TTC549 (cell line): ENCODE results near the gene MYEOV.

Experiments
- FAIRE-seq: peaks from 2 replicates; lab custom pipeline; 2012; peaks lifted over from hg19 to GRCh38; lab: Jason Lieb, UNC

MYEOV gene

DNA sequence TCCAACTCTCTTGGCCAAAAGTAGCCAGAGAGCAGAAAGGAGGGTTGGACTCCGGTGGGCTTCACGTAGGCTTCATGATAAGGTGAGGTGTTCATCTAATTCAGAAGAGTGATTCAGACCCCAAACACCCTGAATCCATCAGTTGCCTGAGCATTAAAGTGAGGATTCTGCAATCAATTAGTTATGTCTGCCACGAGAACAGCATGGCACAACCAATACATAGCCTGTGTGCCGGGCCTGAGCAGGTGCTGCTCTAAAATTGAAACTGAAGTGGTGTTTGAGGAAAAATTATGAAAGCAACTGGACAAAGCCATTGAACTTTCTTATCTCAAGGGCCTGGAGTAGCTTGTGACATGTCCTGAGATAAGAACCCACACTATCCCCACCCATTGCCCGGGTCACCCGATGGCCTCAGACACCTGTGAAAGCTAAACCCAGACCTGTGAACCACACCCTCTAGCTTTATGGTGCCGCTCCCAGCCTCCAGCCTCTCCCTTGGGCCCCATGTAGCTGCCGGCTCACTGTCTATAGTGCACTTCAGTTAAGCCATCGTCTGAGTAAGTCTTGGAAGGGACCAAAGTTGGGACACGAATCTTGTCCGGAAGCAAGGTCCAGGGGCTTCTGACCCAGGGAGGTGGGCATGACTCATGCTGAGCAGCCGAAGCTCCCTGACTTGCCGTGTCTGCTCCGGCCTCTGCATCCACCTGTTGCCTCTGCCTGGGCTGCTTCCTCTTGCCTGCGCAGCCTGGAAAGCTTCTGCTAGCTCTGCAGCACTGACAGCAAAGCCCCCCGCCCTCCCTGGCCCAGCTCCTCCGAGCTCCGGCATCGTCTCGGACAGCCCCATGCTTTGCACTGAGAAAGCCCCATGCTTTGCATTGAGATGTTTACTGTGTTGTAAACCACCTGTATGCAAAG lies 5.7 kb upstream of the MYEOV start:
- no peak for FAIRE-seq

DNA sequence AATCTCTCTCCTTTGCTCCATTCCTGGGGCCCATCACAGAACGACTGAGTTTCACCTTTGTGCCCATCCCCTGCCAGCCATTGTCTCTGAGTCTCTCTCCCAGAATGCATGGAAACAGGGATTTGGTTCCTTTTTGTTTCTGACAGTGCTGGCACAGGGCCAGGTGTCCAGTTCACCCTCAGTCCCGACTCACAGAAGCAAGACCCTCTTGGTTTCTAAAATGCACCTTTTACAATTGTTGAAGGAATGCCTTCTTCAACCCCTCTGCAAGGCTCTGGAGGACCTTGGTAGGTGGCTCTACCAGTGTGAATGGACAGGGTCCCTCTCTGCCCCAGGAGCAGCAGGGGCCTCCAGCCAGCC lies 5.1 kb upstream of the MYEOV start:
- FAIRE-seq = no peak

DNA sequence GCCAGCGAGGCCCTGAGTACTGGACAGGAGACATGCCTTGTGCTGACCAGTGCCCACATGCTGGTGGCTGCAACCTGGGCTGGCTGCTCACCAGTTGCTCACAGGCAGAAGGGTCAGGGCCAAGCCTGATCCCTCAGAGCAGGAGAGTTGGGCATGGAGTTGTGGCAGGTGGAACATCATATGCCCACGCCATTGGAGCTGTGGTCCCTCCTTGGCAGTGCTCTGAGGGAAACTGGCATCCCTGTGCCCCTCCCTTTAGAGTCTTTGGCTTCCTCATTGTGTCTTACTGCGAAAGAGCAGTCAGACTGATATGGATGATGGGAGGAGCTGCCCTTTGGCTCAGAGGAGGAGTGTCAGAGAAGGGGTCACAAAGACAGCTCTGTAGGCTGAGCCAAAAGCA lies 3.1 kb upstream of the MYEOV start:
- no peak for FAIRE-seq

DNA sequence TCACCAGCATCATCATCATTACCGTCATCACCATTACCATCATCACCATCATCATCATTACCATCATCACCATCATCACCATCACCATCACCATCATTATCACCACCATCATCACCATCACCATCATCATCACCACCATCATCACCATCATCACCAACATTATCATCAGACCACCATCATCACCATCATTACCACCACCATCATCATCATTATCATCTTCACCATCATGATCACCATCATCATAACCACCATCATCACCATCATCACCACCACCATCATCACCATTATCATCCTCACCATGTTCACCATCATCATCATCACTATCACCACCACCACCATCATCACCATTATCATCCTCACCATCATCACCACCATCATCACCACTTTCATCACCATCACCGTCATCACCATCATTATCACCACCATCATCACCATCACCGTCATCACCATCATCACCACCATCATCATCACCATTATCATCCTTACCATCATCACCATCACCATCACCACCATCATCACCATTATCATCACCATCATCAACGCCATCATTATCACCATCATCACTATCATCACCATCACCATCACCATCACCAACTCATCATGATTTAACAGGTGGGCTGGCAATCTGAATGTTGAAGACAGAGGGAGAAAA lies 2.4 kb upstream of the MYEOV start:
- no peak for FAIRE-seq

DNA sequence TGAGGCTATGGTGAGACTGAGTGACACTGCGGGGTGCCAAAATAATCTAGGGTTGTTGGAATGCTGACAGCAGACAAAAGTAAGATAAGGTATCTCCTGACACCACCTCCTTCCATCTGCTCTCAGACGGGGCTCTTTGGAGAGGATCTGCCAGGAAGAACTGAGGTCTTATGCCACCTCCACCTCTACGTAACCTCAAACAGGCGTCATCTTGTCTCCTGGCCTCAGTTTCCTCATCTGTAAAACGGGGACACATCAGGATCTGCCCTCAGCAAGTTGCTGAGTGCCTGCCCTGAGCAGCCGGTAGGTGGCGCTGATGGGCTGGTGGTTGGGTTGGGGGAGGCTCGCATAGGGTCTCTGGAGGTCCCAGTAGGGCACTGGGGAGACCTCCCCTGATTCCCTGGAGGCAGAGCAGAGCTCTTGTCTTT lies 1.7 kb upstream of the MYEOV start:
- FAIRE-seq = no peak

- FAIRE-seq = no peak
Measured at GRCh38 chr11:69293087-69293486, 868 bp upstream of the MYEOV start.

- FAIRE-seq = no peak
Measured at GRCh38 chr11:69294571-69295078, 670 bp downstream of the MYEOV start.

DNA sequence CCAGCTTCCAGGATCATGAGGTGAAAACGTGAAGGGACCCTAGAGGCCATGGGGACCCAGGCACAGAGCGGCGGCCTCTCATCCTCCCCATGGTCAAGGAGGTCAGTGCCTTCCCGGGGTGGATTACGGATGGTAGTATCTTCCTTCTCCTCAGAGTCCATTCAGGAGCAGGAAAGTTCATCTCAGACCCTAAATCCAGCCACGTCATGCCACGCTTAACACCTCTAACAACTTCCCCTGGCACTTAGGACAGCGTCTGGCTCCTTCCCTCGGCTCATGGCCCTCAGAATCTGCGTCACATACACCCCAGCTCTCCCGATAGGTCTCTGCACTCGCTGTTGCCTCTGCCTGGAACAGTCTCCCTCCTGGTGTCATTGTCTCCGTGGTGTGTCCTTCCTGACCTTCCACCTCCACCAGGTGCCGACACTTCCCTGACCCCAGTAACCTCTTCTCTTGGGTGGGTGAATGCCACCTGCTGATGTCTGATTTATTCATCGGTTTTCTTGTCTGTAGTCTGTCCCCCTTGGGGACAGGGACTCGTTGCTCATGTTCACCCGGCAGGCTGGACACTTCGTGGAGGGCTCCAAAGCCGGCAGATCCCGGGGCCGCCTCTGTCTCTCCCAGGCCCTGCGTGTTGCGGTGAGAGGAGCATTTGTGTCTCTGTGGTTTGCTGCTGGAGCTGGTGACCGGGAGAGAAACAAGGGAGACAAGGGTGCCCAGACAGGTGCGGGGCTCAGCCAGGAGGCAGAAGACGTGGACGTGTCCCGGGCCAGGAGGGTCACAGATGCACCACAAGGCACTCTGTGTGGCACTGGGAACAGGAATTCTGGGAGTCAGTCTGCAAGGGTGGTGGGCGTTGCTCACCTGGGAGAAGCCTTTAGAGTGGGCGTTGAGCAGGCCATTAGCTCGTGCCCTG lies 1.4 kb downstream of the MYEOV start:
- no peak for FAIRE-seq

- FAIRE-seq = no peak
Measured at GRCh38 chr11:69295995-69296889, 2.3 kb downstream of the MYEOV start.

DNA sequence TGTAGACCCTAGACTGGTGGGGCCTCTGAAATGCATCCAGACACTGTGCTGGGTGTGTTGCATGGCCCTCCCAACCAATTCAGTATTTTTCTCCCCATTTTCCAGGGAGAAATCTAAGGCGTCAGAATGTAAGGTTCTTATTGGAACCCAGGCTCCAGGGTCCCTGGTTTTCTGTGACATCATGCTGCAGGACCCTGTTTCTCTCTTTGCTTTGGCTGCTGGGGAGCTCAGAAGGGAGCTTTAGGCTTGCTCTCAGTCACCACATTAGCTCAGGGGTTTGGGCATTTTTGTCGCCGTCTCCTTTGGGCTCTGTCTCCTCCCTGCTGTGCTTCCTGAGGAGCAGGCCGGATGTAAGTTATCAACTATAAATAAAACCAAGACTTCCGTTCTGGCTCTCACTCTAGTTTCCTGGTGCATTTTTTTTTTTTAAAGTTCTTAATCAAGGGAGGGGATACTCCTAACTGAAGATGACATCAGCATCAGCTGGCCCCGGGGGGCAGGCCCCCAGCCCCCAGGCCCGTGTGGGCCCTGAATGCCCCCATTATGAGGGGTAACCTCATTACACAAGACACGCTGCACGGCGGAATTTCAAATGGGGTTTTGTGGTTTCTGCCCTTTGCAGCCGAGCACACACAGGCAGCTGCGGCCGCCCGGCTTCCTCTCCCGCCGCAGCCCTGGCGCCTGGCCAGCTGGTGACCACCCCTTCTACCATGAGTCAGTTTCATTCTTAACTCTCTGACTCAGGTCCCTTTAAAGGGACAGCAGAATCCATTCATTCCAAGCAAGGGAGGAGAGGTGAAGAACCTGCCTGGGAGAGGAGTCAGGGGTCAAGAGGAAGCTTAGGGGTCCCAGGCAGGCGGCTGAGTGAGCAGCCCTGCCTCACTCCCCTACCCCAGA lies 3.2 kb downstream of the MYEOV start:
- no peak for FAIRE-seq

DNA sequence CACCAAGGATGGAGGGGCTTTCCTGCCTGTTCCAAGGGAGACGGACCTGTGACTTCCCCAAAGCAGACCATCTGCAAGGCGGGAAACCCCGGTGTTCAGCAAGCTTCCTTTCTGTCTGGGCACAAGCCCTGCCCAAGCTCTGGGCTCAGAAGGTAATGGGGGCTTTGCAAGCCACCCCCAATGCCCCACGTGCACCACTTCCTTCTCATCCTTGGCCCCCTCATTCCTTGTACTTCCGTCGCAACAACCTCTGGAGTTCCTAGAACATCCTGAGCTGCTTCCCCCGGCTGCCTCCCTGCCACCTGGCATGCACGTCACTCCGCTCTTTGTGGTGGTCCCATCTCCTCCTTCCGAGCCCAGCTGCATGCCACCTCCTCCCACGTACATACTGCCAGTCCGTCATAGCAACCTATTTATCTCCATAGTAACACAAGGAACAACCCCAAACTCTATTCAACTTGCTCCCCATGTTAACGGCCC lies 3.9 kb downstream of the MYEOV start:
- no peak for FAIRE-seq

GRCh38 chr11:69298267-69299022 lies 4.5 kb downstream of the MYEOV start:
- FAIRE-seq = no peak

- no peak for FAIRE-seq
Measured at GRCh38 chr11:69299023-69299461, 5.1 kb downstream of the MYEOV start.

DNA sequence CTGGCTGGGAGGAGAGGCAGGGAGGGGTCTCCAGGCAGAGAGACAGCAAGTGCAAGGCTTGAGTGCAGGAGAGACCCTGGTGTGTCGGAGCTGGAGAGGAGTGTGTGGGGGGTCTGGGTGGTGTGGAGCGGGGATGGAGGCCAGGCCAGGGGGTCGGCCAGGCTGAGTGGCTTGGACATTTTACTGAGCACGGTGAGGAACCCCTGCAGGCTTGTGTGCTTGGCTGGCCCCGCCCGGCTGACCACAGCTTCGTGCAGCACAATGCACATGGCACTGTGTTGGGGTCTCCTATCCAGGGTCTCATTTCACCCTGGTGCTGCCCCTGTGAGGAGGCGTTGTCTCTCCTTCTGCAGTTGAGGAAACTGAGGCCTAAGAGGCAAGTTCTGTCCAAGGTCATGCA lies 5.6 kb downstream of the MYEOV start:
- no peak for FAIRE-seq

DNA sequence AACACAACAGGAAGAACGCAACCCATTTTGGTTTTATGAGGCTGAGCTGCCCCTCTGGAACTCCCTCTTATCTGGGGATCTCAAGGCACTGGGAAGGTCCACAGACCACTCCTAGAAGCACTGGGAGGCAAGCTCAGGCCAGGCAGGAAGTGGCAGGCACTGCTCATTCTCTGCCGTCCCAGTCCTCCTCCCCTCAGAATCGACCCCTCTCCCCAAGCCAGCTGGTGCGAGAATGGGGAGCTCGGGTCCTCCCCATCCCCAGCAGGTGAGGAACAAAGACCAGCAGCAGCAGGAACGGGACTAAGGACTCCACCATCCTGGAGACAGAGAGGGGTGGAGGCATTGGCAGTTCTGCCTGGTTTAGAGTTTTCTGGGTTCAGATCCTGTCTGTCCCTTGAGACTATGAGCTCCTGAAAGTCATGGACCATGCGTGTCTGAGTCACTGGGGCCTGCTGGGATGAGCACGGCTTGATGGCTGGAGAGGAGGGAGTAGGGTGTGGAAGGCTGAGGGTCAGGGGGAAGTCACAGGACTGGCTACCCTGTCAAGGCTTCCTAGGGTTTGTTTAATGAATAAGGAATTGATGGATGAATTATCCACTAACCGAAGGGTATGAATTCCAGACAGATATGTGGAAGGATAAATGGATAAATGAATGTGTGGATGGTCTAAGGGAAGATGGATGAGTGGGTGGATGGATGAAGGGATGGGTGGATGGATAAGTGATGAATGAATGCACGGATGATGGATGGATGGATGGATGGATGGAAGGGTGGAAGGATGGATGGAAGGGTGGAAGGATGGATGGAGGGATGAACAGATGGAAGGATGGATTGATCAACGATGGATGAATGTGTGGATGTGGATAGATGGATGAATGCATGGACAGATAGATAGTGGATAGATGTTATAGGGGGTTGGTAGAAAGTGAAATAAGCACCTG lies 6.4 kb downstream of the MYEOV start:
- FAIRE-seq = no peak

DNA sequence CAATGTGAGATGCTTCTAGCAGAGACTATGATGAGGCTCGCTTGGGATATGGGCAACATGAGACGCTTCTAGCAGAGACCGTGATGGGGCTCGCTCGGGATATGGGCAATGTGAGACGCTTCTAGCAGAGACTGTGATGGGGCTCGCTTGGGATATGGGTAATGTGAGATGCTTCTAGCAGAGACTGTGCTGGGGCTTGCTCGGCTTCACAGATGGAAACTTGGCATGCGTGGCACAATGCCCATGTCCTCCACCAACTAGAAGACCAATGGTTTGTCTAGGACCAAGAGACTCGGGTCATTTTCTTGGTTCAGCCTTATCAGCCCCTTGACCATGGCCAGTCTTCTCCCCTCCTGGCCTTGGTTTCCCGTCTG lies 7.1 kb downstream of the MYEOV start:
- FAIRE-seq = no peak

DNA sequence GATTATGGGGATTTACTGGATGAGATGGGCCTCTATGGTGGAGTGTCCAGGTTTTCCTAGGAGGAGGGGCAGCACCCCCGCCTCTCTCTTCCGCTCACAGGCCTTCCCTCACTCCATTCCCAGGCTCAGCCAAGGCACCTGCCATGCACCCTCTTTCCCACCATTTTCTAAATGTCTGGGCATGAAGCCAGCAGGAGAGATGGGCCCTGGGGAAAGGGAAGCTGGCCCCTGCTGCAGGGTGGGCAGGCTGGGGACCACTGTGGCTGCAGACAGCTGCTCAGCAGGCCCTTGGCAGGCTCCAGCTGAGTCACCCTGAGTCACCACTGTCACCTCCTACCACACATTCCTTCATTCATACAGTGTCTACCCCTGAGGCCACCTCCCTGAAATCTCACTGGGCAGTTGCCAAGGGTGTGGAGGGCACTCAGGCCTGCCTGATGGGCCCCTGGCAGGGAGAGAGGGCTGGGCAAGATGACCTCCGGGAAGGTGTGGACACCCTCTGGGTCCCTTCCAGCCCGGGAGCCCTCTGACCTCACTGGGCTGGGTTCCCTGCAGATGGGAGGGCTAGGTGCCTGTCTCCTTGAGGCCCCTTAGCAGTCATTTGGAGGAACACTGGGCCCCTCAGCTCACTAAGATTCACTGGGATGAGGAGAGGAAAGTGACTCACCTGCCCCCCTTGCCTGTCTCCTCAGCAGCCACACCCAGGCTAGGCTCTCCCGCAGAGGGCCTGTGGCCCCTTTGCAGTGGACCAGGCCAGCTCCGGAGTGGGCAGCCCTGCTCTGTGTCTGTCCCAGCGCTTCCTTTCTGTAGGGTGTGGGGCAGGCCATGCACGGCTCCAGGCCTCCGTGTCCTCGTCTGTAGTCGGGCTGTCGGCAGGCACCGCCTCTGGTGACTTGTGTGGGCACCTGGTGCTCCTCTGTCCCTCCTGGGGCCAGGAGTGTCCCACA lies 7.8 kb downstream of the MYEOV start:
- FAIRE-seq = no peak
